ENCODE data around the gene C15orf40.
"Not testable (repeated sequence)": the region's sequence is repeated elsewhere in the genome, so short reads cannot be mapped to it uniquely, and the experiment has no call there.

Gene C15orf40

GRCh38 chr15:83011271-83012075 is at the start of gene C15orf40:
Gene C15orf40 (minus strand): TSS chr15:83011639. CDS start chr15:83011607, 32 bp downstream.
- FAIRE-seq: no peak

GRCh38 chr15:83057696-83058376 is 46.4 kb upstream of the C15orf40 start:
- no peak for FAIRE-seq

- no peak for FAIRE-seq
Observed at GRCh38 chr15:83057002-83057401, 45.6 kb upstream of the C15orf40 start.

- FAIRE-seq: no peak
Observed at GRCh38 chr15:83053151-83053550, 41.7 kb upstream of the C15orf40 start.

GRCh38 chr15:83046558-83047127 is 35.2 kb upstream of the C15orf40 start:
- FAIRE-seq: no peak

- FAIRE-seq: no peak
Observed at GRCh38 chr15:83044156-83044555, 32.7 kb upstream of the C15orf40 start.

GRCh38 chr15:83039206-83039605 is 27.8 kb upstream of the C15orf40 start:
- peak; percentile 3 for FAIRE-seq

GRCh38 chr15:83036253-83036652 is 24.8 kb upstream of the C15orf40 start:
- no peak for FAIRE-seq

GRCh38 chr15:83031234-83031633 is 19.8 kb upstream of the C15orf40 start:
- FAIRE-seq: not testable (repeated sequence)

- no peak for FAIRE-seq
Observed at GRCh38 chr15:83030021-83030420, 18.6 kb upstream of the C15orf40 start.

GRCh38 chr15:83018436-83018835 is 7.0 kb upstream of the C15orf40 start:
- FAIRE-seq: no peak

GRCh38 chr15:83016906-83017305 is 5.5 kb upstream of the C15orf40 start:
- no peak for FAIRE-seq

- FAIRE-seq: no peak
Observed at GRCh38 chr15:83015361-83015760, 3.9 kb upstream of the C15orf40 start.

GRCh38 chr15:83014205-83014653 is 2.8 kb upstream of the C15orf40 start:
- no peak for FAIRE-seq

- FAIRE-seq: no peak
Observed at GRCh38 chr15:83012636-83013035, 1.2 kb upstream of the C15orf40 start.

- no peak for FAIRE-seq
Observed at GRCh38 chr15:83012076-83012426, 612 bp upstream of the C15orf40 start.

GRCh38 chr15:83010709-83011270 is 649 bp downstream of the C15orf40 start:
- no peak for FAIRE-seq

GRCh38 chr15:83000672-83001031 is 10.8 kb downstream of the C15orf40 start:
- not testable (repeated sequence) for FAIRE-seq

GRCh38 chr15:82999905-83000671 is 11.4 kb downstream of the C15orf40 start:
- FAIRE-seq: peak; percentile 95

- FAIRE-seq: no peak
Observed at GRCh38 chr15:82999426-82999825, 12.0 kb downstream of the C15orf40 start.

- no peak for FAIRE-seq
Observed at GRCh38 chr15:82995938-82996337, 15.5 kb downstream of the C15orf40 start.

- FAIRE-seq: no peak
Observed at GRCh38 chr15:82995076-82995475, 16.4 kb downstream of the C15orf40 start.

- FAIRE-seq: no peak
Observed at GRCh38 chr15:82993144-82993543, 18.3 kb downstream of the C15orf40 start.
